Vagina (tissue), 2 donors: Measurements from ENCODE around the gene APOE.

Experiments used
- POLR2AphosphoS5 ChIP-seq, 2 donors: sonication (generic); formaldehyde crosslinking; IDR thresholded peaks; one replicate each; pipeline ENCODE4 v1.9.0; 2017; ENCODE audit warnings: antibody characterized with exemption in 2 of 2, mild to moderate bottlenecking in 2 of 2, low read depth in 1 of 2; ENCODE audit not compliant: insufficient read depth in 1 of 2
- TF ChIP-seq, protein P1 (sequence below), 3 experiments: fragments of 450-650 bp in 2 of 3; fragments of 200-600 bp in 1 of 3; sonication (generic) in 1 of 3; IDR thresholded peaks; one replicate each; pipeline ENCODE4 v1.5.1; 2017 to 2019; ENCODE audit warnings: antibody characterized with exemption in 3 of 3, mild to moderate bottlenecking in 2 of 3, moderate library complexity in 2 of 3

DNA sequence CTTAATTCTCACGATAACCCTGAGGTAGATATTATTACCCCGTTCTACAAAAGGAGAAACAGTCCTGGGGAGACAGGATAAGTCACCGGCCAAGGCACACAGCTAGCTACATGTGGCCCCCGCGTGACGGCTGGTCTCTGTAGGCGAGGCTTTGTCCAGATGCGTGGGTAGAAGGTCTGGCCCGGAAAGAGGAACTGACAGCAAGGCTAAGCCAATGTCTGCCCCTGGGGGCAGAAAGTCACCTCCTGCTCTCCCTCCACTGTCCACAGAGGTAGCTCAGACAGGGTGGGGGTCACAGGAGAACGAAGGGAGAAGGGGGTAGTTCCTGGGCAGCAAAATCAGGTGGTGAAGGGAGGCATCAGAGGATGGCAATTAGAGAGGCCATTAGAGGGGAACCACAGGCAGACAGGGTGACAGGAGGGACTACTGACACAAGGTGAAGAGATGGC is 38.2 kb downstream of the APOE start:
- no peak for TF ChIP-seq POLR2AphosphoS5 (IDR thresholded peaks at IDR 0.05; ENCODE audit: insufficient read depth in 1 of 2, low read depth in 1 of 2)
- TF ChIP-seq, protein P1, sequence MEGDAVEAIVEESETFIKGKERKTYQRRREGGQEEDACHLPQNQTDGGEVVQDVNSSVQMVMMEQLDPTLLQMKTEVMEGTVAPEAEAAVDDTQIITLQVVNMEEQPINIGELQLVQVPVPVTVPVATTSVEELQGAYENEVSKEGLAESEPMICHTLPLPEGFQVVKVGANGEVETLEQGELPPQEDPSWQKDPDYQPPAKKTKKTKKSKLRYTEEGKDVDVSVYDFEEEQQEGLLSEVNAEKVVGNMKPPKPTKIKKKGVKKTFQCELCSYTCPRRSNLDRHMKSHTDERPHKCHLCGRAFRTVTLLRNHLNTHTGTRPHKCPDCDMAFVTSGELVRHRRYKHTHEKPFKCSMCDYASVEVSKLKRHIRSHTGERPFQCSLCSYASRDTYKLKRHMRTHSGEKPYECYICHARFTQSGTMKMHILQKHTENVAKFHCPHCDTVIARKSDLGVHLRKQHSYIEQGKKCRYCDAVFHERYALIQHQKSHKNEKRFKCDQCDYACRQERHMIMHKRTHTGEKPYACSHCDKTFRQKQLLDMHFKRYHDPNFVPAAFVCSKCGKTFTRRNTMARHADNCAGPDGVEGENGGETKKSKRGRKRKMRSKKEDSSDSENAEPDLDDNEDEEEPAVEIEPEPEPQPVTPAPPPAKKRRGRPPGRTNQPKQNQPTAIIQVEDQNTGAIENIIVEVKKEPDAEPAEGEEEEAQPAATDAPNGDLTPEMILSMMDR (IDR thresholded peaks at IDR 0.05), result no peak
